Endothelial cell (in vitro differentiated cells): Measurements from ENCODE around the gene SUN2. TPM values are rescaled to one million over a fixed set of nuclear protein-coding genes. Genes with fewer than 3 reads are reported as not detected.

Experiments used
- DNase-seq: peaks from one replicate; pipeline ENCODE4 v3.0.0; 2021; ENCODE audit warnings: low spot score
- H3K27ac Mint-ChIP-seq: one replicate; pipeline ENCODE4 v1.8.0; 2021; ENCODE audit warnings: mixed read lengths, inconsistent platforms; ENCODE audit not compliant: unreplicated experiment
- H3K27me3 Mint-ChIP-seq: one replicate; pipeline ENCODE4 v1.8.0; 2021; ENCODE audit warnings: mild to moderate bottlenecking, moderate library complexity, mixed read lengths, inconsistent platforms; ENCODE audit not compliant: unreplicated experiment
- H3K36me3 Mint-ChIP-seq: one replicate; pipeline ENCODE4 v1.8.0; 2021; ENCODE audit warnings: mild to moderate bottlenecking, low read depth, mixed read lengths, inconsistent platforms; ENCODE audit not compliant: unreplicated experiment
- H3K4me1 Mint-ChIP-seq: one replicate; pipeline ENCODE4 v1.8.0; 2021; ENCODE audit warnings: mild to moderate bottlenecking, mixed read lengths, inconsistent platforms; ENCODE audit not compliant: unreplicated experiment
- H3K4me3 Mint-ChIP-seq: one replicate; pipeline ENCODE4 v1.8.0; 2021; ENCODE audit warnings: mild to moderate bottlenecking, mixed read lengths, inconsistent platforms; ENCODE audit not compliant: unreplicated experiment
- H3K9me3 Mint-ChIP-seq: one replicate; pipeline ENCODE4 v1.8.0; 2021; ENCODE audit warnings: mixed read lengths, inconsistent platforms; ENCODE audit not compliant: unreplicated experiment
- total RNA-seq: library from RNA; stranded (reverse); fragmentation: NEBNext Ultra II Directional; extraction: Animal tissue kit (Norgen Biotek cat#: 25700); gene quantifications from one replicate; pipeline ENCODE4 v1.2.1, GENCODE V29; 2021; ENCODE audit not compliant: unreplicated experiment
- TF ChIP-seq, protein P1 (sequence below): fragments of 200-600 bp; sonication (generic); IDR thresholded peaks from one replicate; pipeline ENCODE4 v1.5.0; 2021; ENCODE audit warnings: antibody characterized with exemption; ENCODE audit not compliant: unreplicated experiment

The SUN2 gene
- total RNA-seq, 1 donor from 2014 or later, result 74.4 TPM

DNA sequence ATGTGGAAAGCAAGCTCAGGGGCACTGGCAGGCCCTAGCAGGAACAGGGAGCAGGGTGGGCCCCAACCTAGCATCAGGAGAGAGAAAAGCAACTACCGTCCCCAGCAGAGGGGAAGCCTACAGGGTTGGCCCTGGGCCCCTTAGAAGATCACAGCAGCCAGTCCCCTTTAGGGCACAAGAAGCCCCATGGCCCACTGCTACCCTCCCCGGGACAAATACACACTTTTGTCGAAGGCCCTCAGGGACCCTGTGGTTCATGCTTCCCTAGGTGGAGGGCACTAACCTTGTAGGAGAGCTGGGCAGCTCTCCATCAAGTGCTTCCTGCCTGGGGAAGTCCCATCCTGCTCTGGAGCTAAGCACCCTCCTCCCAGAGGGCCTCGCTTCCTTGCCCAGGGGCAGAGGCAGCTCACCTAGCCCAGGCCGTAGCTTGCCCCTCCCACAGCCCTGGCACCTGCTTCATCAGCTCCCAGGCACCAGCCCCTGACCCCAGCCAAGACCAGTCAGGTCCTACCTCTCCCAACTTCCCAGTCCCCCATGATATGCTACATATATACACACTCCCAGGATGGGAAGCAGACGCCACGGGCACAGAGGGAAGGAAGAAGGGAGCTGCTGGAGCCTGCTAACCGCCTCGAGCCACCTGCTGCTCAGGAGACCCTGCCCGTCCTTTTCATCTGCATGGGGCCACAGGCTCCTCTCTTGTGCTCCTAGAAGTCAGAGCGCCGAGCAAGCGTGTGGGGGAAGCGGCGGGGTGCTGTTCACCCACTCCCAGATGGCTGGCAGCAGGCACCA, 20.1 kb downstream of the SUN2 start:
- TF ChIP-seq, protein P1, sequence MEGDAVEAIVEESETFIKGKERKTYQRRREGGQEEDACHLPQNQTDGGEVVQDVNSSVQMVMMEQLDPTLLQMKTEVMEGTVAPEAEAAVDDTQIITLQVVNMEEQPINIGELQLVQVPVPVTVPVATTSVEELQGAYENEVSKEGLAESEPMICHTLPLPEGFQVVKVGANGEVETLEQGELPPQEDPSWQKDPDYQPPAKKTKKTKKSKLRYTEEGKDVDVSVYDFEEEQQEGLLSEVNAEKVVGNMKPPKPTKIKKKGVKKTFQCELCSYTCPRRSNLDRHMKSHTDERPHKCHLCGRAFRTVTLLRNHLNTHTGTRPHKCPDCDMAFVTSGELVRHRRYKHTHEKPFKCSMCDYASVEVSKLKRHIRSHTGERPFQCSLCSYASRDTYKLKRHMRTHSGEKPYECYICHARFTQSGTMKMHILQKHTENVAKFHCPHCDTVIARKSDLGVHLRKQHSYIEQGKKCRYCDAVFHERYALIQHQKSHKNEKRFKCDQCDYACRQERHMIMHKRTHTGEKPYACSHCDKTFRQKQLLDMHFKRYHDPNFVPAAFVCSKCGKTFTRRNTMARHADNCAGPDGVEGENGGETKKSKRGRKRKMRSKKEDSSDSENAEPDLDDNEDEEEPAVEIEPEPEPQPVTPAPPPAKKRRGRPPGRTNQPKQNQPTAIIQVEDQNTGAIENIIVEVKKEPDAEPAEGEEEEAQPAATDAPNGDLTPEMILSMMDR, result no peak
- no peak overlapping the region for H3K4me3 Mint-ChIP-seq
- DNase-seq, result no peak
- peaks cover 34% of the 10 kb centered on the region for H3K36me3 Mint-ChIP-seq
- H3K4me1 Mint-ChIP-seq, result peaks cover 17% of the 10 kb centered on the region
- no peak overlapping the region for H3K27ac Mint-ChIP-seq
- H3K27me3 Mint-ChIP-seq, result peaks cover 9% of the 10 kb centered on the region
- no peaks in the 10 kb centered on the region for H3K9me3 Mint-ChIP-seq

GRCh38 chr22:38735126-38735464, 20.7 kb downstream of the SUN2 start:
- no peak overlapping the region for H3K27ac Mint-ChIP-seq
- TF ChIP-seq, protein P1, result no peak
- peaks cover 7% of the 10 kb centered on the region for H3K27me3 Mint-ChIP-seq
- no peak overlapping the region for H3K4me3 Mint-ChIP-seq
- H3K36me3 Mint-ChIP-seq, result peaks cover 38% of the 10 kb centered on the region
- peaks cover 17% of the 10 kb centered on the region for H3K4me1 Mint-ChIP-seq
- no peaks in the 10 kb centered on the region for H3K9me3 Mint-ChIP-seq
- no peak for DNase-seq

DNA sequence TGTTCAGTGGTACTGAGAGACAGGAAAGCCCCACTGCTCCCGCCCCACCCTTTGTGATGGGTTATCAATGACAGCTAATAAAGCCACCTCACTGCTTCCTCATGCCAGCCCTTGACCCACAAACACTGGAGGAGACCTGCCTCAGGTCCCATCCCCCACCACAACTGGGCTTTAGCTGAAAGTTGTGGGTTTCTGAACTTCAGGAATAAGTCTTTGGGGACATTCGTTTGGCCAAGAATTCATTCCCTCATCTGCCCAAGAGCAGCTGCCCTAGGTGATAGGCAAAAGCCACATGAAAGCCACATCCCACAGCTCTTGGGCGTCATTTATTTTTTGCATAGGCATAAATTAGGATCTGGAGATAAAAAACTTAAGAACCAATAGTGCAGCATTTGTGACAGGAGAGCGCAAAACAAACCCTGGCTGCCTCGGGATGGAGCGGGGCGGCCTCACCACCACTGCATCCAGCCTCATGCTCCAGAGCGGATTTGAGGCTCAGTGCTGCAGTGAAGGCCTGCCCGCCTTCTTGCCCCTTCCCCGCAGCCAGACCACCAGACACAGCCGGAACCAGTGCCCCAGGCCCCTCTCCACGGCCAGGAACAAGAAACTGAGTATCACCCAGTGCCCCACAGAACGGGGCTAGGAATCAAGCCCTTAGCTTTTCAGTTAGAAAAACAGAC, 21.2 kb downstream of the SUN2 start:
- Mint-ChIP-seq H3K36me3 (peaks cover 43% of the 10 kb centered on the region), H3K27me3 (peaks cover 7% of the 10 kb centered on the region), H3K4me3 (no peak overlapping the region), H3K9me3 (no peaks in the 10 kb centered on the region), H3K4me1 (peaks cover 17% of the 10 kb centered on the region), H3K27ac (no peak overlapping the region)
- TF ChIP-seq, protein P1, result no peak
- DNase-seq, result no peak

DNA sequence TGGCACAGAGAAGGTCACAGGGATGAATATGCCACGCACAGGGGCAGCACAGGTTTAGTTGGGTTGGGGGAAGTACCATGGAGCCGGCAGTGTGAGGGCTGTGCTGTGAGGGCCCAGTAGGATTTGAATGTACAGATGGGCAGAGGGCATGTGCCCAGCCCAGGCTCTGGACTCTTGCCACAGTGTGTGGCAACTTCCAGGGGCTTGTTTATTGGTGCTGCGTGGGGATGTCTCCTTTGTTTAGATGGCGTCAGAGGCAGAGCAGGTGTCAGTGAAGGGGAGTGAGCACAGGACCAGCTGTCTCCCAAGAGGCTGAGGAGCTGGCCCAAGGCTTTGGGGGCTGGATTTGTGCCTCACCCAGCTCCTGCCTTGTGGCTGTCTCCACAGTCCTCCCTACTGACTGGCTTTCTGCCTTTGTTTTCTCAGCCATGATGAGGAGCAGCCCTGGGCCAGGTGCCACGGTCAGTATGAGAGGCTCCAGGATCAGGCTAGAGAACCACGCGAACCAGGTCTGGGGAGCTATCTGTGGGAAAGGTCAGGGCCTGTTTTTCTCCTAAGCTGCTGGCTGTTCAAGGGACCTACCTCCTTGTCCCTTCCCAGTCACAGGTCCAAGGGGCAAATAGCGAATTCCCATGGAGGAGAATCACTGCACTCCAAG, 21.9 kb downstream of the SUN2 start:
- no peak overlapping the region for H3K4me3 Mint-ChIP-seq
- peaks cover 44% of the 10 kb centered on the region for H3K36me3 Mint-ChIP-seq

More for the DNA sequence above, 21.9 kb downstream of the SUN2 start:
- DNase-seq, result no peak
- no peaks in the 10 kb centered on the region for H3K9me3 Mint-ChIP-seq
- TF ChIP-seq, protein P1, result no peak
- peaks cover 18% of the 10 kb centered on the region for H3K4me1 Mint-ChIP-seq
- peaks cover 8% of the 10 kb centered on the region for H3K27me3 Mint-ChIP-seq
- H3K27ac Mint-ChIP-seq, result no peak overlapping the region
